ENCODE results near the gene KATNAL2.
"Not testable (repeated sequence)": the region's sequence is repeated elsewhere in the genome, so short reads cannot be mapped to it uniquely, and the experiment has no call there.

The KATNAL2 gene

DNA sequence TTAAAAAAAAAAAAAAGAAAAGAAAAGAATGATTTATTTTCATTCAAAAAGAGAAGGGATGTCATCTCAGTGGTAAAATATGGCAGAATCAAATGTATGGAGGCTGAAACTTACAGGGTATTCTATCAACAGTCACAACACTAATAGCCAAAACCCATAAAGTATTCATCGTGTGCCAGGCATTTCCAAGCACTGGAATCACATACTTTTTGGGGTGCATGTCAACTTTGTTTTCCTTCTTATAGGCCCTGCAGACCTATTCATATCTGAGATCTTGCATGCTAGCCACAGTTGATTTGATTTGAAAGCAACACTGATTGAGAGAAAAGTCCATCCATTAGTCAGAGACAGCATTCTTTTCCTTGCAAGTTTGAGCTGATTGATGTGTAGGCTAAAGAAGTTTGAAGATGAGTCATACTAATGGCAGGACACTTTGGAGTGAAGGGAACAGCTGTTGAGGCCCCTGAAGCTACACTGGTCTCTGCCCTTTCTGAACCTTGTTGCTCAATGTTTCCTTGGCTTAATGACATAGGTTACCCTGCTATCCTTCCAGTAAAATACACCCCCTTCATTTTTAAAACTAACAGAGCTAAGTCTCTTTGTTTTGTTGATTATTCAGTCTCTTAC, 22.0 kb downstream of the KATNAL2 start:
- no peak for FAIRE-seq

DNA sequence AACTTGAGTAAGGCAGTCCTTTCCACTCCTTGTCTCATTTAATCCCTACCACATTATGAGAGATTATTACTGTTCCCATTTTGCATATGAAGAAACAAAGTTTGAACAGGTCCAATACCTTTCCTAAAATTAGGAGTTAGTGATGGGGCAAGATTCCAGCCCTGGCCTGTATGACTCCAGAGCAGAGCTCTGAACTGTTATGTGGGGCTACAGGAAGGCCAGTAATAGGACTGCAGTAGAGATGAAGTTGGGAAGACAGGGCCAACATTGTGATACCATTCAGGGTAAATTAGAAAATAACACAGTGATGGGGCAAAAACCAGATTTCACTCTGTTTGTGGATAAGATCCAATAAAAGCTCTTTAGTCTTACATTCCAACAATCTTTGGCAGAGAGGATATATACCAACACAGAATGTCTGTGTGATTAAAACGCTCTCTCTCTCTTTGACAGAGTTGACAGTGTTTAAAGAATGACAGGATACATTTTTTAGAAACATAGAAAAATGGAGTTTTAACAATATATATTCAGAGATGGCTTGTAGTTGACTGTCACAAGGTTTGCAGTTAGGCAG, 22.7 kb downstream of the KATNAL2 start:
- no peak for FAIRE-seq

DNA sequence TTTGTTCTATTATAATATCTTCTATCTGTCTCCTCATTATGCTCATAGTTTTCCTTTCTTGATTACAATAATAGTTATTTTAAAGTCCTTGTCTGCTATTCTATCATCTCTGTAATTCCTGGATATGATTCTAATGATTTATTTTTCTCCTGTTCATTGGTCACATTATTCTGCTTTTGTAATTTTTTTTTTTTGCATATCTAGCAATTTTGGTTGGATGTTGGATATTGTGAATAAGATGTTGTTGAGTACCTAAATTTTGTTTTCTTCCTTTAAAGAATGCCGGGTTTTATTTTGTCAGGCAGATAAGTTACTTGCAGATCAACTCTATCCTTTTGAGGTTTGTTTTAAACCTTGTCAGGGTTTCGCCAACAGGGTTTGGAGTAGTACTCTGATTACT, 25.2 kb downstream of the KATNAL2 start:
- no peak for FAIRE-seq

DNA sequence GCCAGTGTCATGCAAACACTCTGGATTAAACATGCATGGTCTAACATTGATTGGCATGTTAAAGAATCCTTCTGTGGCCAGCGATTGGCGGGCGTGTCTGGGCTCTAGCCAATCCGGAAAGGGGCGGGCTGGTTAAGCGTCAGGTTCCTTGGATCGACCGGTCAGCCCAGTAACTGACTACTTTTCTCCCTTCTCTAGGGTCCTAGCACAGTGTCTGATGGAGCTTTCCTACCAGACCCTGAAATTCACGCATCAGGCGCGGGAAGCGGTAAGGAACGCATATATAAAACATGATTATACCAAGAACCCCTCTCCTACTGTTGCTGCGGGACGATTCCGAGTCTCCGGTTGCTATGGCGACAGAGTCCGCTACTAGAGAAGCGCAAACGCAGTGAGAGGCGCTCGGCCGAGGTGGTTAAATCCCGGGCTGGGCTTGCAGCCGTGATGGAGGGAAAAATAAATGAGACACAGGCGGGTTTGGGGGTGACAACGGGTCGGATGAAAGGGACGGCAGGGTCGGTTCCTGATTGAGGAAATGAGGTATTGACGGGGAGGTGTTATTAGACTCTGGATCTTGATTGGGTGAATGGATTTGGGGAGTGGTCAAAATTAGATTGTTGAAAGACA, 29.4 kb downstream of the KATNAL2 start:
- FAIRE-seq: no peak

DNA sequence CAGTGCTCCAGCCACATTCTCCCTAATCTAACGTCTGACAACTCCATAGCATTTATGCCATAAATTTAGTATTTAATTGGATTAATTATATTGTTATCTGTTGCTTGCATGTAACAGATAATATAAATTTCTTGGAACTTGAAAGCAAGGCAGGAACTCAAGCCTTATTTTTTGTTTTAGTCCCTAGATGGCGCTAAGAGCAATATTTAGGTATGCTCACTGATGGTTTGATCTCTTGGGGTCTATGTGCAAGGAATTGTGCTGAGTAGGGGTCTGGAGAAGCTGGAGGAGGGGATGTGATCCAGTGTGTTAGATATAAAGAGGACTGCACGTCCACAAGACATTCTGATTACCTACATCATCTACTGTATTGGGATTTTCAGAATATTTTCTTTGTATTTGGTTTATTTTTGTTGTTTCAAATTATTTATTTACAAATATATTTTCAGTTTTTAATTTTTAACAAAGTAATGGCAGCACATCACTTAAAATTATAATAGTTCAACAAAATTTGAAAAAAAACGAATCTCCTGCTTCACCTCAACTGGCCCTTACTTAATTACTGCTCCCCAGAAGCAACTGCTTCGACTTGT, 32.8 kb downstream of the KATNAL2 start:
- peak; percentile 86 for FAIRE-seq

DNA sequence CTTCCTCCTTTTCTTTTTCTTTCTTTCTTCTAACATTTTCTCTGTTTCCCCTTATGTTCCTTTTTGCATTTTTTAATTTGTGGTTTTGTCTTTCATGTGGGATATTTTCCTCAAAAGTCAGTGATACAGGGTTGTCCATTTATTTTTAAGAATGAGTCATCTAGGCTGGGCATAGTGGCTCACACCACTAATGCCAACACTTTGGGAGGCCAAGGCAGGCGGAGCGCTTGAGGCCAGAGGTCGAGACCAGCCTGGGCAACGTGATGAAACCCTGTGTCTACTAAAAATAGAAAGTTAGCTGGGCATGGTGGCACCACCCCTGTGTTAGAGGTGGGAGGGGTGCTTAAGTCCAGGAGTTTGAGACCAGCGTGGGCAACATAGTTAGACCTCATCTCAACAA, 35.8 kb downstream of the KATNAL2 start:
- FAIRE-seq: no peak

DNA sequence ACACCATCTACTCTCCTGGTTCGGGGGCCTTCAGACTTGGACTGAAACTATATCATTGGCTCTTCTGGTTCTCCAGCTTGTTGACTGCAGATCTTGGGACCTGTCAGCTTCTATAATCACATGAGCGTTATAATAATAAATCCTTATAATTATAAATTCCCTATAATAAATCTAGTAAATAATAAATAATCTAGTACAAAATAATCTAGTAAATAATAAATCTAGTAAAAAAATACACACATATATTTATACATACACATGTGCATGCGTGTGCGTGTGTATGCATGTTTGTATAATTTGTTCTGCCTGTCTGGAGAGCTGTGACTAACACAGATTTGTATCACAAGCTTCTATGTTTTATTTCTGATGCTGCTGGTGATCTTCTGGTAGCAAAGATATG, 40.8 kb downstream of the KATNAL2 start:
- FAIRE-seq: no peak

DNA sequence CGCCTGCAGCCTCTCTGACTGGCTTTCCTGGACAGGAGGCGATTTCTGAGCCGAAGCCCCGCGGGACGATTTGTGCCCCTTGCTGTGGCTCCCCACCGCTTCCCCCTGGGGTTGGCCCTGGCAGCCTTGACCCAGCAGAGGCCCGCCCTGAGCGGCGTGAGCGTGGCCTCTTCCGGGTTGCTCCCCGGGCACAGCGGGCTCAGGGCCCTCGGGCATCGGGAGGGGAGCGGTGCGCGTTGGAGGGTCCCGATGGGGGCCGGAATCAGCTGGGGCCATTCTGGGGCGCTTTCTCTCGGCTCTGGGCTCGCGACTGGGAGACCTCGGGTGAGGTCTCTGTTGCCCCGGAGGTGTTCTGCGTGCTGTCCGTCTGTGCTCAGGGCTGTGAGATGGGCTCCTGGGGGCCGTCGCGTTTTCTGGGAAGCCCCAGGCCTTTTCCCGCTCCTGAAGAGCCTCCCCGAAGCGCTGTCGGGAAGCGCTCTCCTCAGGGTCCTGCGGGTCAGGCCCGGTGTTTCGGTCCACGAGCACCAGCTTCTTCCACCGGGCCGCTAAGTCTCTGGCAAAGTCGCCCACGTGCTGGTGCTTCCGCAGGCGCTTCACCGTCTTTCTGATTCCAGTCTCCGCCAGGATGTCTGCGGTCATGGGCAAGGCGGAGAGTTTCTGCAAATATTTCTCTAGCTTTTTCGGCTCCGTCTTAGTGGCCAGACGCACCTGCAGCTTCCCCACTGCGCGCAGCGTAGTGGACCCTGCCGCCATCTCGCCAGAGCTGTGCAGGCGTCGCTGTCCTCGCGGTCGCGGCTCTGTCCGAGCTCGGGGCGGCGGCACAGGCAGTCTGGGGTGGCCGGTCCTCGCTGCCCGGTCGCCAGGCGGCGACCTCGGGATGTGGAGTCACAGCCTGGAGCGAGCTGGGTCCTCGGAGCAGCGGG, 46.5 kb downstream of the KATNAL2 start:
- not testable (repeated sequence) for FAIRE-seq

DNA sequence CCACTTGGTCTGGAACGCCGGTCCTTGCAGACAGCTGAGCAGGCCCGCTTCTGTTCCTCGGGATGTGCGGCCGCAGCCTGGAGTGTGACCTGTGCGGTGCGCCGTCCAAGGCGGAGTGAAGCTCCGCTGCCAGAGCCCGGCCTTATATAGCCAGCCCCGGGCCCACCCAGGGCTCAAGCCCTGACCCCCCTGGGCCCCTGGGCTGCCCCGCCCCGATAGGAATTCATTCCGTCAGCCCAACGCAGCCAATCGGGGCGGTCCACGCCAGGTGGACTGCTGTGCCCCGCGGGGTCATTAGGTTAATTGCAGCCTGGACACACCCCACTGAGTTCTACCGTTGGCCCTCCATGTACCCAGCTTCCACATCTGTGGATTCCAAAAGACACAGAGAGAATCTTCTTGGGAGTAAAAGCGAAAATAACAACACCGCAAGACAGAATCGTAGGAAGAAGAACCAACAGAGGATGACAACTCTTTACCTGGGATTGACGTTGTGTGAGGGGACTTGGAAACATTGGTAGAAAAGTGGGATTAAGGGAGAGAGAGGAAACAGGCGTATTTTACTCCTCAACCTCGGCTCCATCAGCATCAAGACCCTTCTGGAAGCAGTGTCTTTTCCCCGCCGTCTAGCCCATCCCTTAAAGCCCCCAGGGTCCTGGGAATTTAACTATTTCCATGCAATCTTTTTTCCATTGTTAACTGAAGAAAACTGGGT, 47.3 kb downstream of the KATNAL2 start:
- FAIRE-seq: not testable (repeated sequence)

DNA sequence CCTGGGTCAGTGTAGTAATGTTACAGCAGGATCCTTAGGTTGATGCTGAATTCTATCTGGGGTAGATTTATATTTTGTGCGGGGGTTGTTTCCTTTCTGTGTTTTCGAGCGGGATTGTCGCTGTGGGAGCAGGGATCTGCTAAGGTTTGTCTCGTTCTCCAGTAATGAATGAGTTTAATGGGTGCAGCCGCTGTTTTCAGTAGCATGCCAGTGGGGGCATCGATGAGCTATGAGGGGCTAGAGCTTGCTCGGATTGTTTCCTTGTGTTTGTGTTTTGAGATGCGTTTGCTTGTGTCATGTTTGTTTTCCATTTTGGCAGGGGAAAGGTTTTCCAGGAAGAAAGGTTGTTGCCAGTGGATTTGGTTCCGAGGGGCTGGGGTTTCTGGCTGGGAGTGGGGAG, 48.9 kb downstream of the KATNAL2 start:
- FAIRE-seq: not testable (repeated sequence)

DNA sequence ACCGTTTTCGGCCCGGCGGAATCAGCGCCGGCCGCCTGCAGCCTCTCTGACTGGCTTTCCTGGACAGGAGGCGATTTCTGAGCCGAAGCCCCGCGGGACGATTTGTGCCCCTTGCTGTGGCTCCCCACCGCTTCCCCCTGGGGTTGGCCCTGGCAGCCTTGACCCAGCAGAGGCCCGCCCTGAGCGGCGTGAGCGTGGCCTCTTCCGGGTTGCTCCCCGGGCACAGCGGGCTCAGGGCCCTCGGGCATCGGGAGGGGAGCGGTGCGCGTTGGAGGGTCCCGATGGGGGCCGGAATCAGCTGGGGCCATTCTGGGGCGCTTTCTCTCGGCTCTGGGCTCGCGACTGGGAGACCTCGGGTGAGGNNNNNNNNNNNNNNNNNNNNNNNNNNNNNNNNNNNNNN, 52.1 kb downstream of the KATNAL2 start:
- FAIRE-seq: not testable (repeated sequence)

DNA sequence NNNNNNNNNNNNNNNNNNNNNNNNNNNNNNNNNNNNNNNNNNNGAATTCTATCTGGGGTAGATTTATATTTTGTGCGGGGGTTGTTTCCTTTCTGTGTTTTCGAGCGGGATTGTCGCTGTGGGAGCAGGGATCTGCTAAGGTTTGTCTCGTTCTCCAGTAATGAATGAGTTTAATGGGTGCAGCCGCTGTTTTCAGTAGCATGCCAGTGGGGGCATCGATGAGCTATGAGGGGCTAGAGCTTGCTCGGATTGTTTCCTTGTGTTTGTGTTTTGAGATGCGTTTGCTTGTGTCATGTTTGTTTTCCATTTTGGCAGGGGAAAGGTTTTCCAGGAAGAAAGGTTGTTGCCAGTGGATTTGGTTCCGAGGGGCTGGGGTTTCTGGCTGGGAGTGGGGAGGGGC, 102.5 kb downstream of the KATNAL2 start:
- not testable (repeated sequence) for FAIRE-seq

DNA sequence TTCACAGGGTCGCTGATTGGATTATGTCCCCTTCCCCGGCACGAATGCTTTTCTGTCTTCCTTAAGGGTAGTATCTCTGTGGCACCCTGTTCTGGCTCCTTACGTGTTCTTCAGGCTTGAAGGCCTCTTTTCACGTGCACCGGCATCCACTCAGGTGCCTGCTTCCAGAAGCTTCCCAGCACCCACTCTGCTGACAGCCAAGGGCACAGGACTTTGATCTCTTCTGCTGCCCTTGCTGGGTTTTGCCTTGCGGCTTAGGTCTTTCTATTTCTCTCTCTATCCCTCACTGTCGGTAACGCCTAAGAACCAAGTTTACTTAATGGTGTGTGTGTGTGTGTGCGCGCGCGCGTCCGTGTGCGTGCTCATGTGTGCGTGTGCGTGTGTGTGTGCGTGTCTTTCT, 103.4 kb downstream of the KATNAL2 start:
- FAIRE-seq: not testable (repeated sequence)

DNA sequence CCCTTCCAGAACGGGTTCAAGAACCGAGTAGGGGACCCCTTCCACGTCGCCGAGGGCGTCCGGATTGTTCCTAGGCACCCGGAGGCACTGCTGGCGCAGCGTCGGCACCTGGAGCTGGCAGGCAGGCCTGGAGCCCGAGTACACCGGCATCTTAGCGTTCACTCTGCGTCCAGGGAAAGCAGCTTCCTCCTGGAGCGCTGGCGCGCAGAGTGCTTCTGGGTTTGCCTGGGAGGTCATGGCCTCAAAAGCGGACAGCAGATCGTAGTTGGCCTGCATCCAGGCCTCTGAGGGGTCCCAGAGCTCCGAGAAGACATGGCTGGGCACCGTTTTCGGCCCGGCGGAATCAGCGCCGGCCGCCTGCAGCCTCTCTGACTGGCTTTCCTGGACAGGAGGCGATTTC, 105.4 kb downstream of the KATNAL2 start:
- FAIRE-seq: not testable (repeated sequence)

DNA sequence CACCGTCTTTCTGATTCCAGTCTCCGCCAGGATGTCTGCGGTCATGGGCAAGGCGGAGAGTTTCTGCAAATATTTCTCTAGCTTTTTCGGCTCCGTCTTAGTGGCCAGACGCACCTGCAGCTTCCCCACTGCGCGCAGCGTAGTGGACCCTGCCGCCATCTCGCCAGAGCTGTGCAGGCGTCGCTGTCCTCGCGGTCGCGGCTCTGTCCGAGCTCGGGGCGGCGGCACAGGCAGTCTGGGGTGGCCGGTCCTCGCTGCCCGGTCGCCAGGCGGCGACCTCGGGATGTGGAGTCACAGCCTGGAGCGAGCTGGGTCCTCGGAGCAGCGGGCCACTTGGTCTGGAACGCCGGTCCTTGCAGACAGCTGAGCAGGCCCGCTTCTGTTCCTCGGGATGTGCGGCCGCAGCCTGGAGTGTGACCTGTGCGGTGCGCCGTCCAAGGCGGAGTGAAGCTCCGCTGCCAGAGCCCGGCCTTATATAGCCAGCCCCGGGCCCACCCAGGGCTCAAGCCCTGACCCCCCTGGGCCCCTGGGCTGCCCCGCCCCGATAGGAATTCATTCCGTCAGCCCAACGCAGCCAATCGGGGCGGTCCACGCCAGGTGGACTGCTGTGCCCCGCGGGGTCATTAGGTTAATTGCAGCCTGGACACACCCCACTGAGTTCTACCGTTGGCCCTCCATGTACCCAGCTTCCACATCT, 106.5 kb downstream of the KATNAL2 start:
- not testable (repeated sequence) for FAIRE-seq

DNA sequence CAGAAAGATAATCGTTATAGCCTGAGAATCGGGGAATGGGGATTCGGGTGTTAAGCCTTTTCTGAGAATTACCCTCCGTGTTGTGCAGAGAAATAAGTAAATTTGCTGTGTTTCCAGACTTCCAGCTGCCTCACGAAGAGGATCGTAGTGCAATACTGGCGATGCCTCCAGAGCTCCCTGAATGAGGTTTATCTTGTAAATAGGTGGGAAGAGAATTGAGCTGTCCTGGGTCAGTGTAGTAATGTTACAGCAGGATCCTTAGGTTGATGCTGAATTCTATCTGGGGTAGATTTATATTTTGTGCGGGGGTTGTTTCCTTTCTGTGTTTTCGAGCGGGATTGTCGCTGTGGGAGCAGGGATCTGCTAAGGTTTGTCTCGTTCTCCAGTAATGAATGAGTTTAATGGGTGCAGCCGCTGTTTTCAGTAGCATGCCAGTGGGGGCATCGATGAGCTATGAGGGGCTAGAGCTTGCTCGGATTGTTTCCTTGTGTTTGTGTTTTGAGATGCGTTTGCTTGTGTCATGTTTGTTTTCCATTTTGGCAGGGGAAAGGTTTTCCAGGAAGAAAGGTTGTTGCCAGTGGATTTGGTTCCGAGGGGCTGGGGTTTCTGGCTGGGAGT, 108.3 kb downstream of the KATNAL2 start:
- FAIRE-seq: not testable (repeated sequence)

DNA sequence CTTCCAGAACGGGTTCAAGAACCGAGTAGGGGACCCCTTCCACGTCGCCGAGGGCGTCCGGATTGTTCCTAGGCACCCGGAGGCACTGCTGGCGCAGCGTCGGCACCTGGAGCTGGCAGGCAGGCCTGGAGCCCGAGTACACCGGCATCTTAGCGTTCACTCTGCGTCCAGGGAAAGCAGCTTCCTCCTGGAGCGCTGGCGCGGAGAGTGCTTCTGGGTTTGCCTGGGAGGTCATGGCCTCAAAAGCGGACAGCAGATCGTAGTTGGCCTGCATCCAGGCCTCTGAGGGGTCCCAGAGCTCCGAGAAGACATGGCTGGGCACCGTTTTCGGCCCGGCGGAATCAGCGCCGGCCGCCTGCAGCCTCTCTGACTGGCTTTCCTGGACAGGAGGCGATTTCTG, 111.3 kb downstream of the KATNAL2 start:
- not testable (repeated sequence) for FAIRE-seq

DNA sequence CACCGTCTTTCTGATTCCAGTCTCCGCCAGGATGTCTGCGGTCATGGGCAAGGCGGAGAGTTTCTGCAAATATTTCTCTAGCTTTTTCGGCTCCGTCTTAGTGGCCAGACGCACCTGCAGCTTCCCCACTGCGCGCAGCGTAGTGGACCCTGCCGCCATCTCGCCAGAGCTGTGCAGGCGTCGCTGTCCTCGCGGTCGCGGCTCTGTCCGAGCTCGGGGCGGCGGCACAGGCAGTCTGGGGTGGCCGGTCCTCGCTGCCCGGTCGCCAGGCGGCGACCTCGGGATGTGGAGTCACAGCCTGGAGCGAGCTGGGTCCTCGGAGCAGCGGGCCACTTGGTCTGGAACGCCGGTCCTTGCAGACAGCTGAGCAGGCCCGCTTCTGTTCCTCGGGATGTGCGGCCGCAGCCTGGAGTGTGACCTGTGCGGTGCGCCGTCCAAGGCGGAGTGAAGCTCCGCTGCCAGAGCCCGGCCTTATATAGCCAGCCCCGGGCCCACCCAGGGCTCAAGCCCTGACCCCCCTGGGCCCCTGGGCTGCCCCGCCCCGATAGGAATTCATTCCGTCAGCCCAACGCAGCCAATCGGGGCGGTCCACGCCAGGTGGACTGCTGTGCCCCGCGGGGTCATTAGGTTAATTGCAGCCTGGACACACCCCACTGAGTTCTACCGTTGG, 112.4 kb downstream of the KATNAL2 start:
- FAIRE-seq: not testable (repeated sequence)

DNA sequence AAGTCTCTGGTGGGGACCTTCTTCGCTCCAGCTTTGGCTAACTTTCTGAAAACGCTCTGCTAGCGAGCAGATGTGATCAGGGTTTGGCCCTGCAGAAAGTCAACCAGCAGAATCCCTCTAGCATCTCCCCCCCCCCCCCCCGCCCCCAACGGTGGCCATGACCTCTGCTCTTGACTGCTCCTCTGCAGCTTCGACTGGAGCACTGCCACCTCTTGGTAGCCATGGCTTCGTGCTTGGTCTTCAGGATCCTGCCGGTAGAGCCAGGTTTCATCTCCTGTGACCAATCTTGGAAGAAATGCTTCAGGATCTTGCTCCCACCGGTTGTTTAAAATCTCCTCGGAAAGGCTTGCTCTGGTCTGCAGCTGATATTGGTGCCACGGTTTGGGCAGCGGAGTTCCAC, 113.5 kb downstream of the KATNAL2 start:
- not testable (repeated sequence) for FAIRE-seq

DNA sequence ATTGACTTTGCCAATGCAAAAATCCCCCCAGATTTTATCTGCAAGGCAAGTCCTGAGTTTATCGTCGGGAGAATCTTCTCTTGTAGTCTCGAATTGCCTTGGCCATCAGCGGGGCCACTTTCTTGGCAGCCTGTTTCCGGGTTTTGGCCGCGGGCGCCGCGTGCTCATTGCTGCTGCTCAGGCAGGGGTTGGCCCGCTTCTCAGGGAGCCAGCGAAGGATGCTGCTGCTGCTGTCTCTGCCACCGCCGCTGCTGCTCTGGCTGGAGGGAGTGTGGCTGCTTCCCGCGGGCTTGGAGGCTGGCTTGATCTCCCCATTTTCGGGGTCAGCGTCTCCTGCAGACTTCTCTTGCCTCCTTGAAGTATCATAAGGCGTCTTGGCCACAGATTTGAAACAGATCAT, 115.5 kb downstream of the KATNAL2 start:
- FAIRE-seq: no peak

DNA sequence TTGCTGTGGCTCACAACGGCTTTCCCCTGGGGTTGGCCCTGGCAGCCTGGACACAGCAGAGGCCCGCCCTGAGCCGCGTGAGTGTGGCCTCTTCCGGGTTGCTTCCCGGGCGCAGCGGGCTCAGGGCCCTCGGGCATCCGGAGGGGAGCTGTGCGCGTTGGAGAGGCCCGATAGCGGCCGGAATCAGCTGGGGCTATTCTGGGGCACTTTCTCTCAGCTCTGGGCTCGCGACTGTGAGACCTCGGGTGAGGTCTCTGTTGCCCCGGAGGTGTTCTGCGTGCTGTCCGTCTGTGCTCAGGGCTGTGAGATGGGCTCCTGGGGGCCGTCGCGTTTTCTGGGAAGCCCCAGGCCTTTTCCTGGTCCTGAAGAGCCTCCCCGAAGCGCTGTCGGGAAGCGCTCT, 117.2 kb downstream of the KATNAL2 start:
- FAIRE-seq: not testable (repeated sequence)
